ENCODE measurements around the gene MEG3. TPM values are rescaled to one million over a fixed set of nuclear protein-coding genes. Genes with fewer than 3 reads are reported as not detected.

The MEG3 gene
- total RNA-seq, 4 donors from 2014 or later, result 101 to 177 (median 167) TPM

- no peaks in the 10 kb centered on the region for H3K9me3 ChIP-seq
- 81 to 83% methylated on average over 7 of the region's 7 CpGs for WGBS, 2 donors
- no peak for DNase-seq (ENCODE audit: low spot score in 2 of 2)
- no peaks in the 10 kb centered on the region for H3K4me1 ChIP-seq
- no peak overlapping the region for H3K4me3 ChIP-seq
- no peaks in the 10 kb centered on the region for H3K36me3 ChIP-seq
- no peak overlapping the region for H3K27ac ChIP-seq
- TF ChIP-seq EP300 (IDR thresholded peaks at IDR 0.05) (no peak), POLR2A (IDR thresholded peaks at IDR 0.05) (no peak)
- TF ChIP-seq, protein P1, sequence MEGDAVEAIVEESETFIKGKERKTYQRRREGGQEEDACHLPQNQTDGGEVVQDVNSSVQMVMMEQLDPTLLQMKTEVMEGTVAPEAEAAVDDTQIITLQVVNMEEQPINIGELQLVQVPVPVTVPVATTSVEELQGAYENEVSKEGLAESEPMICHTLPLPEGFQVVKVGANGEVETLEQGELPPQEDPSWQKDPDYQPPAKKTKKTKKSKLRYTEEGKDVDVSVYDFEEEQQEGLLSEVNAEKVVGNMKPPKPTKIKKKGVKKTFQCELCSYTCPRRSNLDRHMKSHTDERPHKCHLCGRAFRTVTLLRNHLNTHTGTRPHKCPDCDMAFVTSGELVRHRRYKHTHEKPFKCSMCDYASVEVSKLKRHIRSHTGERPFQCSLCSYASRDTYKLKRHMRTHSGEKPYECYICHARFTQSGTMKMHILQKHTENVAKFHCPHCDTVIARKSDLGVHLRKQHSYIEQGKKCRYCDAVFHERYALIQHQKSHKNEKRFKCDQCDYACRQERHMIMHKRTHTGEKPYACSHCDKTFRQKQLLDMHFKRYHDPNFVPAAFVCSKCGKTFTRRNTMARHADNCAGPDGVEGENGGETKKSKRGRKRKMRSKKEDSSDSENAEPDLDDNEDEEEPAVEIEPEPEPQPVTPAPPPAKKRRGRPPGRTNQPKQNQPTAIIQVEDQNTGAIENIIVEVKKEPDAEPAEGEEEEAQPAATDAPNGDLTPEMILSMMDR (IDR thresholded peaks at IDR 0.05), result no peak
- H3K27me3 ChIP-seq, result no peaks in the 10 kb centered on the region
Observed at GRCh38 chr14:100802179-100802578, 23.7 kb upstream of the MEG3 start.

DNA sequence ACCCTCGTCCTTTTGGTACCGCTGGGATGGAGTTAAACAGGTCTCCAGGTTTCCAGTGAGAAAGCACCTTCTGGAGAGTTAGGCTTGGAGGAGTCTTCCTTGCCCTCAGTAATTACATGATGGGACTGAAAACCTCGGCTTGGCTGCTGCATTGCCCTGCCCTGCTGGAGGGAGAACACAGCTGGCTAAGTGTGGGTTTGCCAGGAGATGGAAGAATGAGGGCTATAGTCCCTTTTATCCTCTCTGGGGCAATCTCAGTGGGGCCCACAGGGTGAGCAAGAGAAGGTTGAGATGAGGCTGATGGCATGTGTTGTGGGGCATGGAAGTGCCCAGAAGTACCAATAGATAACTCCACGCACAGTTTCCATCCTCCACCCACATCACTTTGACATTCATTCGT, 23.2 kb upstream of the MEG3 start:
- 72 to 75% methylated on average over 5 of the region's 5 CpGs for WGBS, 2 donors

GRCh38 chr14:100803226-100803625, 22.7 kb upstream of the MEG3 start:
- 90 to 92% methylated on average over 8 of the region's 8 CpGs for WGBS, 2 donors
- TF ChIP-seq POLR2A (IDR thresholded peaks at IDR 0.05) (no peak), EP300 (IDR thresholded peaks at IDR 0.05) (no peak)
- TF ChIP-seq, protein P1 (IDR thresholded peaks at IDR 0.05), result no peak
- no peaks in the 10 kb centered on the region for H3K27me3 ChIP-seq
- H3K9me3 ChIP-seq, result peaks cover 0 to 10% (median 0%) of the 10 kb centered on the region in 4 donors
- H3K4me3 ChIP-seq, result no peak overlapping the region
- no peaks in the 10 kb centered on the region for H3K4me1 ChIP-seq
- no peak overlapping the region for H3K27ac ChIP-seq
- no peaks in the 10 kb centered on the region for H3K36me3 ChIP-seq
- DNase-seq (ENCODE audit: low spot score in 2 of 2), result no peak

More for the DNA sequence above, 23.2 kb upstream of the MEG3 start:
- H3K27ac ChIP-seq, result no peak overlapping the region
- peaks cover 0 to 5% (median 0%) of the 10 kb centered on the region in 4 donors for H3K9me3 ChIP-seq
- H3K4me3 ChIP-seq, result no peak overlapping the region
- TF ChIP-seq POLR2A (IDR thresholded peaks at IDR 0.05) (no peak), EP300 (IDR thresholded peaks at IDR 0.05) (no peak)
- TF ChIP-seq, protein P1 (IDR thresholded peaks at IDR 0.05), result no peak
- no peaks in the 10 kb centered on the region for H3K4me1 ChIP-seq
- H3K27me3 ChIP-seq, result no peaks in the 10 kb centered on the region
- DNase-seq (ENCODE audit: low spot score in 2 of 2), result no peak
- no peaks in the 10 kb centered on the region for H3K36me3 ChIP-seq

DNA sequence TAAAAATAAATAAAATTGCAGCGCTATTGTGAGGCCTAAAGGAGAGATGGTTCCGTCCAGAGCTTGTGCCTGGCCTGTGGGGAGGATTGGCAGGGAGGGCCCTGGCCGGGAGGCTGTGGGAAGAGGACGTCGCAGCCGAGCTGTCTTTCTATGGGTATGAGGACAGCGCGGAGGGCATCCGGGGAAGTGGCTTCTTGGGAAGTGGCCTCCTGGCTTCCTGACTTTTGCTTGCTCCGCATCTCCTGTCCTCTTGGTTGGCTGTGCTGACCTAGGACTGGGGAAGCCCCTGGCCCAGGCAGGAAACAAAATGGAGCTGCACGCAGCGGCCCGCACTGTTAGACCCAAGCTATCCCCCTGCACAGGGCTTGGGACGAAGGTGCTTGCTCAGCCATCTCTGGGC, 22.2 kb upstream of the MEG3 start:
- no peaks in the 10 kb centered on the region for H3K27me3 ChIP-seq
- no peak for TF ChIP-seq EP300 (IDR thresholded peaks at IDR 0.05)
- TF ChIP-seq, protein P1 (IDR thresholded peaks at IDR 0.05), result no peak
- TF ChIP-seq POLR2A (IDR thresholded peaks at IDR 0.05), result no peak
- DNase-seq (ENCODE audit: low spot score in 2 of 2), result no peak
- no peak overlapping the region for H3K27ac ChIP-seq
- peaks cover 0 to 14% (median 0%) of the 10 kb centered on the region in 4 donors for H3K9me3 ChIP-seq
- no peaks in the 10 kb centered on the region for H3K4me1 ChIP-seq
- no peak overlapping the region for H3K4me3 ChIP-seq
- WGBS, 2 donors, result 88 to 90% methylated on average over 14 of the region's 14 CpGs
- H3K36me3 ChIP-seq, result no peaks in the 10 kb centered on the region

GRCh38 chr14:100804138-100804537, 21.8 kb upstream of the MEG3 start:
- DNase-seq (ENCODE audit: low spot score in 2 of 2), result no peak

More at GRCh38 chr14:100804138-100804537, 21.8 kb upstream of the MEG3 start:
- 90 to 91% methylated on average over 13 of the region's 13 CpGs for WGBS, 2 donors
- Histone ChIP-seq H3K36me3 (no peaks in the 10 kb centered on the region), H3K27me3 (no peaks in the 10 kb centered on the region), H3K4me3 (no peak overlapping the region), H3K27ac (no peak overlapping the region), H3K9me3 (peaks cover 0 to 19% (median 0%) of the 10 kb centered on the region in 4 donors), H3K4me1 (no peaks in the 10 kb centered on the region)
- TF ChIP-seq, protein P1 (IDR thresholded peaks at IDR 0.05), result no peak
- no peak for TF ChIP-seq EP300 (IDR thresholded peaks at IDR 0.05)
- TF ChIP-seq POLR2A (IDR thresholded peaks at IDR 0.05), result no peak

Data from tibial nerve (tissue), 4 donors.